ENCODE results near the gene RBFOX2. TPM values are rescaled to one million over a fixed set of nuclear protein-coding genes. Genes with fewer than 3 reads are reported as not detected.

Gene RBFOX2
- total RNA-seq, 1 experiment from 2014 or later = 91.1 TPM

DNA sequence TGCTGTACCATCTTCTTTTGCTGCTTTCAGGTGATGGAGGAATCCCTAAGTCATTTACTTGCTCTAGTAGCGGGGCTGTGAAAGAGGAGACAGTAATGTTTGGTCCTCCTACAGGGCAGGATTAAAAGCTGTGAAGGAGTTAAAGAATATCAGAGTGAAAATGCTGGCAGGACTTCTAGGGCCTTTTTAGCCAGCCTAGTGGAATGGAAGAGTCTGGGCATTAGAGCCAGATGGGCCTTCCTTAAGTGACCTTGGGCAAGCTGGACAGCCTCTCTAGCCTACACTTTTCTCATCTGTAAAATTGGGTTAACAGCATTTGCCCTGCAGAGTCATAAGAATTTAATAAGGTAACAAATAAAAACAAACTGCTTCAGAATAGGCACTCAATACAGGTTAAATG, 114.7 kb downstream of the RBFOX2 start:
- Mint-ChIP-seq H3K27ac (ENCODE audit: unreplicated experiment) (peak overlapping the region; percentile 76), H3K4me3 (ENCODE audit: unreplicated experiment) (no peak overlapping the region), H3K9me3 (ENCODE audit: unreplicated experiment) (no peaks in the 10 kb centered on the region), H3K4me1 (ENCODE audit: low read depth, unreplicated experiment) (peaks cover 58% of the 10 kb centered on the region), H3K36me3 (ENCODE audit: insufficient read depth, unreplicated experiment) (no peaks in the 10 kb centered on the region), H3K27me3 (ENCODE audit: insufficient read depth, unreplicated experiment) (no peaks in the 10 kb centered on the region)
- Histone ChIP-seq H3K9me3 (no peaks in the 10 kb centered on the region), H3K4me3 (ENCODE audit: low read depth, low read length) (no peak overlapping the region), H3K27me3 (replicated peaks; ENCODE audit: control insufficient read depth, insufficient read depth, low read length) (no peaks in the 10 kb centered on the region), H3K4me1 (peaks cover 37% of the 10 kb centered on the region), H3K36me3 (ENCODE audit: control insufficient read depth, insufficient read depth, low read length) (no peaks in the 10 kb centered on the region)
- POLR2A ChIA-PET = no interaction called here
- no peak for DNase-seq
- no TSS peak for BruUV-seq (replicated peaks)
- TF ChIP-seq, protein P1, sequence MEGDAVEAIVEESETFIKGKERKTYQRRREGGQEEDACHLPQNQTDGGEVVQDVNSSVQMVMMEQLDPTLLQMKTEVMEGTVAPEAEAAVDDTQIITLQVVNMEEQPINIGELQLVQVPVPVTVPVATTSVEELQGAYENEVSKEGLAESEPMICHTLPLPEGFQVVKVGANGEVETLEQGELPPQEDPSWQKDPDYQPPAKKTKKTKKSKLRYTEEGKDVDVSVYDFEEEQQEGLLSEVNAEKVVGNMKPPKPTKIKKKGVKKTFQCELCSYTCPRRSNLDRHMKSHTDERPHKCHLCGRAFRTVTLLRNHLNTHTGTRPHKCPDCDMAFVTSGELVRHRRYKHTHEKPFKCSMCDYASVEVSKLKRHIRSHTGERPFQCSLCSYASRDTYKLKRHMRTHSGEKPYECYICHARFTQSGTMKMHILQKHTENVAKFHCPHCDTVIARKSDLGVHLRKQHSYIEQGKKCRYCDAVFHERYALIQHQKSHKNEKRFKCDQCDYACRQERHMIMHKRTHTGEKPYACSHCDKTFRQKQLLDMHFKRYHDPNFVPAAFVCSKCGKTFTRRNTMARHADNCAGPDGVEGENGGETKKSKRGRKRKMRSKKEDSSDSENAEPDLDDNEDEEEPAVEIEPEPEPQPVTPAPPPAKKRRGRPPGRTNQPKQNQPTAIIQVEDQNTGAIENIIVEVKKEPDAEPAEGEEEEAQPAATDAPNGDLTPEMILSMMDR (IDR thresholded peaks at IDR 0.05; ENCODE audit: insufficient read depth in 1 of 2, low read depth in 1 of 2, low read length in 1 of 2, severe bottlenecking in 1 of 2, unreplicated experiment in 1 of 2) = no peak
- CTCF ChIA-PET = interaction anchor here (1.0 kb wide), 1 partner anchor 75 kb away, joined by 3 read pairs; no protein-coding TSS in a partner anchor
- intact Hi-C loops (cut with micrococcal nuclease; ENCODE audit: unreplicated experiment) = loop anchor here (2.0 kb wide), 2 partner anchors 19 to 73 kb away; no protein-coding TSS in a partner anchor

DNA sequence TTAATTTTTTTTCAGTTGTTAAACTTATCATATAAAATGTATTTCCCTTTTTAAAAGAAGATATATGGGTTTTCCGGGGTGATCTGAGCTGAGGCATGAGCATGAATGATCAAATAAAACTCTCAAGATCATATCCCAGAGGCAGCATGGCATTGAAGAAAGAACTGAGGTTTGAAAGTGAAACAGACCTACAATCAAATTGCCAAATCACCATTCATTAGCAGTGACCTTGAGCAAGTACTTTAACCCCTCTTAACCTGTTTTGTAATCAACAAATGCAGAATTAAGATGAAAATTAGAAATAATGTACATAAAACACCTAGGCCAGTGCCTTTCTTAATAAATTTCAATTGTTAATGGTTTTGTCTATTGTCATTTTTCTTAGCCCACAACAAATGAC, 116.0 kb downstream of the RBFOX2 start:
- H3K36me3 ChIP-seq (ENCODE audit: control insufficient read depth, insufficient read depth, low read length) = no peaks in the 10 kb centered on the region
- TF ChIP-seq, protein P1 (IDR thresholded peaks at IDR 0.05; ENCODE audit: insufficient read depth in 1 of 2, low read depth in 1 of 2, low read length in 1 of 2, severe bottlenecking in 1 of 2, unreplicated experiment in 1 of 2) = no peak
- ChIA-PET POLR2A (no interaction called here), CTCF (no interaction called here)
- H3K27me3 Mint-ChIP-seq (ENCODE audit: insufficient read depth, unreplicated experiment) = no peaks in the 10 kb centered on the region
- H3K9me3 Mint-ChIP-seq (ENCODE audit: unreplicated experiment) = no peaks in the 10 kb centered on the region
- no TSS peak for BruUV-seq (replicated peaks)
- intact Hi-C loops (cut with micrococcal nuclease; ENCODE audit: unreplicated experiment) = no loop called here
- no peak overlapping the region for H3K4me3 Mint-ChIP-seq (ENCODE audit: unreplicated experiment)
- peaks cover 57% of the 10 kb centered on the region for H3K4me1 Mint-ChIP-seq (ENCODE audit: low read depth, unreplicated experiment)
- no peak overlapping the region for H3K4me3 ChIP-seq (ENCODE audit: low read depth, low read length)
- H3K36me3 Mint-ChIP-seq (ENCODE audit: insufficient read depth, unreplicated experiment) = no peaks in the 10 kb centered on the region
- H3K9me3 ChIP-seq = no peaks in the 10 kb centered on the region
- peaks cover 37% of the 10 kb centered on the region for H3K4me1 ChIP-seq
- no peaks in the 10 kb centered on the region for H3K27me3 ChIP-seq (replicated peaks; ENCODE audit: control insufficient read depth, insufficient read depth, low read length)
- DNase-seq = no peak
- no peak overlapping the region for H3K27ac Mint-ChIP-seq (ENCODE audit: unreplicated experiment)

DNA sequence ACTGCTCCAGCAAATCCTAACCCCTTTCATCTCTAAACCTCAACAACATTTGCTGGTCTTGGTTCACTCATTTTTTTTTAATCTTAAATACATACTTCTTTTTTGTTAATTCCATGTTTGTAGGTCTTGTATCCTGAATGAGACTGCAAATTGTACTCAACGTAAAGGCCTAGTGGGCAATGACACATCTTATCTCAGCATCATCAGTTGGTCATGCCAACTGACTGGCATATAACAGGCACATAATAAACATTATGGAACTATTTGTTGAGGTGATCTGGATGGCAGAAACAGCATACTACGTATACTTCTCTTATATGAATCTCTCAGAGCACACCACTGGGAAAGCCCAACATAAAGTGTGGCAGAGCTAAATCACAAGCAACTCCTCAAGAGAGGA, 116.7 kb downstream of the RBFOX2 start:
- no TSS peak for BruUV-seq (replicated peaks)
- TF ChIP-seq, protein P1 (IDR thresholded peaks at IDR 0.05; ENCODE audit: insufficient read depth in 1 of 2, low read depth in 1 of 2, low read length in 1 of 2, severe bottlenecking in 1 of 2, unreplicated experiment in 1 of 2) = no peak
- CTCF ChIA-PET = no interaction called here
- Mint-ChIP-seq H3K27me3 (ENCODE audit: insufficient read depth, unreplicated experiment) (no peaks in the 10 kb centered on the region), H3K27ac (ENCODE audit: unreplicated experiment) (no peak overlapping the region), H3K9me3 (ENCODE audit: unreplicated experiment) (no peaks in the 10 kb centered on the region), H3K4me3 (ENCODE audit: unreplicated experiment) (no peak overlapping the region), H3K4me1 (ENCODE audit: low read depth, unreplicated experiment) (peaks cover 50% of the 10 kb centered on the region), H3K36me3 (ENCODE audit: insufficient read depth, unreplicated experiment) (no peaks in the 10 kb centered on the region)
- Histone ChIP-seq H3K27me3 (replicated peaks; ENCODE audit: control insufficient read depth, insufficient read depth, low read length) (no peaks in the 10 kb centered on the region), H3K9me3 (no peaks in the 10 kb centered on the region), H3K4me3 (ENCODE audit: low read depth, low read length) (no peak overlapping the region), H3K36me3 (ENCODE audit: control insufficient read depth, insufficient read depth, low read length) (no peaks in the 10 kb centered on the region), H3K4me1 (peaks cover 42% of the 10 kb centered on the region)
- intact Hi-C loops (cut with micrococcal nuclease; ENCODE audit: unreplicated experiment) = no loop called here
- POLR2A ChIA-PET = no interaction called here
- no peak for DNase-seq

Data from Caco-2 (cell line).